Trophoblast cell (in vitro differentiated cells and primary cell): ENCODE data around the gene KANTR.

Source experiments
- DNase-seq, 2 donors: peaks; one replicate each; pipeline ENCODE4 v3.0.0-alpha.2; 2016
- H2AFZ ChIP-seq: 2 replicates; pipeline ENCODE4 v1.6.1; 2013; ENCODE audit warnings: low read length, moderate library complexity, mild to moderate bottlenecking; ENCODE audit not compliant: insufficient read depth, poor library complexity
- H2AK5ac ChIP-seq: 2 replicates; pipeline ENCODE4 v1.6.1; 2013; ENCODE audit warnings: mild to moderate bottlenecking, low read length
- H2BK120ac ChIP-seq: 2 replicates; pipeline ENCODE4 v1.6.1; 2013; ENCODE audit warnings: low read length, mild to moderate bottlenecking, moderate library complexity; ENCODE audit not compliant: insufficient read depth, poor library complexity
- H2BK12ac ChIP-seq: 2 replicates; pipeline ENCODE4 v1.6.1; 2013; ENCODE audit warnings: mild to moderate bottlenecking, low read length, moderate library complexity
- H2BK5ac ChIP-seq: 2 replicates; pipeline ENCODE4 v1.6.1; 2013; ENCODE audit warnings: low read length, low read depth, moderate library complexity, mild to moderate bottlenecking; ENCODE audit not compliant: poor library complexity
- H3K14ac ChIP-seq: 2 replicates; pipeline ENCODE4 v1.6.1; 2013; ENCODE audit warnings: mild to moderate bottlenecking, low read length
- H3K18ac ChIP-seq: 2 replicates; pipeline ENCODE4 v1.6.1; 2013; ENCODE audit warnings: mild to moderate bottlenecking, low read length
- H3K23ac ChIP-seq: 2 replicates; pipeline ENCODE4 v1.6.1; 2013; ENCODE audit warnings: low read length
- H3K27ac ChIP-seq: 2 replicates; pipeline ENCODE4 v1.5.1; 2013; ENCODE audit warnings: low read depth, mild to moderate bottlenecking, inconsistent platforms, low read length, moderate library complexity
- H3K27me3 ChIP-seq: 2 replicates; pipeline ENCODE4 v1.6.1; 2013; ENCODE audit warnings: inconsistent platforms, mild to moderate bottlenecking, low read length, moderate library complexity; ENCODE audit not compliant: insufficient read depth
- H3K36me3 ChIP-seq, 2 experiments: 1 replicate in 1 of 2; 2 replicates in 1 of 2; pipeline ENCODE4 v1.6.1; 2013; ENCODE audit warnings: low read length in 2 of 2, mild to moderate bottlenecking in 2 of 2, moderate library complexity in 1 of 2; ENCODE audit not compliant: insufficient read depth in 2 of 2, control insufficient read depth in 1 of 2
- H3K4ac ChIP-seq: 2 replicates; pipeline ENCODE4 v1.6.1; 2013; ENCODE audit warnings: low read depth, mild to moderate bottlenecking, low read length, moderate library complexity
- H3K4me1 ChIP-seq, 2 experiments: 1 replicate in 1 of 2; 2 replicates in 1 of 2; pipeline ENCODE4 v1.6.1; 2013; ENCODE audit warnings: low read length in 2 of 2, mild to moderate bottlenecking in 2 of 2, moderate library complexity in 1 of 2; ENCODE audit not compliant: insufficient read depth in 2 of 2, control insufficient read depth in 1 of 2
- H3K4me2 ChIP-seq: 2 replicates; pipeline ENCODE4 v1.6.1; 2013; ENCODE audit warnings: inconsistent platforms, mild to moderate bottlenecking, low read length, moderate library complexity
- H3K4me3 ChIP-seq: 2 replicates; pipeline ENCODE4 v1.5.1; 2013; ENCODE audit warnings: mild to moderate bottlenecking, low read depth, low read length, inconsistent platforms
- H3K79me1 ChIP-seq: one replicate; pipeline ENCODE4 v1.6.1; 2013; ENCODE audit warnings: low read length
- H3K79me2 ChIP-seq: 2 replicates; pipeline ENCODE4 v1.6.1; 2013; ENCODE audit warnings: low read length, mild to moderate bottlenecking; ENCODE audit not compliant: control insufficient read depth, insufficient read depth, poor library complexity
- H3K9ac ChIP-seq: 2 replicates; pipeline ENCODE4 v1.6.1; 2013; ENCODE audit warnings: mild to moderate bottlenecking, low read length
- H3K9me3 ChIP-seq: 2 replicates; pipeline ENCODE4 v1.6.1; 2013; ENCODE audit warnings: low read depth, mild to moderate bottlenecking, control low read depth, inconsistent platforms, low read length; ENCODE audit not compliant: insufficient read depth
- H4K12ac ChIP-seq: 2 replicates; pipeline ENCODE4 v1.6.1; 2013; ENCODE audit warnings: low read depth, mild to moderate bottlenecking, low read length, moderate library complexity
- H4K8ac ChIP-seq: 2 replicates; pipeline ENCODE4 v1.6.1; 2013; ENCODE audit warnings: low read depth, mild to moderate bottlenecking, low read length, moderate library complexity
- H4K91ac ChIP-seq: one replicate; pipeline ENCODE4 v1.6.1; 2013; ENCODE audit warnings: low read depth, mild to moderate bottlenecking, low read length, moderate library complexity
- WGBS: extraction: QIAGEN DNeasy Blood & Tissue Kit; methylation state at CpG from one replicate; pipeline ENCODE4 v1.1.7; 2013; ENCODE audit warnings: missing lambda C conversion rate; ENCODE audit not compliant: insufficient read length, insufficient coverage; ENCODE audit errors: extremely low coverage; 5-methylcytosine and 5-hydroxymethylcytosine counted together

KANTR gene

DNA sequence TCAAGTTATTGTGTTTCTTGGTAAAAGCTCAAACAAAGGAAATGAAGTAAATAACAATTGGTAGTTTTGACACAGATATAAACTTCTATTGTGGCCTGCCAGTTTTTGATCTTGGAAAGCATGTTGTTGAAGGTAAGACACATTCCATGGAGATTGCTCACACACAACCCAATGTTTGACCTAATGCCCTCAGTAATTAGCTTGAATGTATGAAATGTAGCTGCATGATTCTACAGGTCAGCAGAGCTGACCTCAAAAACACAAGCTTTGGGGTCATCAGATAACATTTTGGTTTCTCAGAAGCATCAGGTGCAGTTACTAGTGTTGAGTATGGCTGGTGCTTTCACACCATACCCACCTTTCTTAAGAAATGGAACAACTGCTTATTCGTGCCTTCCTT, 28.8 kb upstream of the KANTR start:
- Histone ChIP-seq H2AFZ (no peak overlapping the region), H3K23ac (no peak overlapping the region), H2AK5ac (no peak overlapping the region), H4K91ac (no peak overlapping the region), H3K14ac (no peak overlapping the region), H3K4me3 (no peak overlapping the region), H2BK120ac (no peak overlapping the region), H2BK12ac (no peak overlapping the region), H3K4me2 (no peak overlapping the region), H4K8ac (no peak overlapping the region), H4K12ac (no peak overlapping the region), H3K4ac (no peak overlapping the region), H3K4me1 (no peaks in the 10 kb centered on the region), H3K36me3 (no peaks in the 10 kb centered on the region), H3K9ac (no peak overlapping the region), H2BK5ac (no peak overlapping the region), H3K27me3 (no peaks in the 10 kb centered on the region), H3K79me2 (no peaks in the 10 kb centered on the region), H3K18ac (no peak overlapping the region), H3K27ac (no peak overlapping the region), H3K9me3 (no peaks in the 10 kb centered on the region), H3K79me1 (no peaks in the 10 kb centered on the region)
- no CpG with 5 or more reads among the region's 1 CpG for WGBS
- DNase-seq = peak in 1 of 2 donors; percentile 47

DNA sequence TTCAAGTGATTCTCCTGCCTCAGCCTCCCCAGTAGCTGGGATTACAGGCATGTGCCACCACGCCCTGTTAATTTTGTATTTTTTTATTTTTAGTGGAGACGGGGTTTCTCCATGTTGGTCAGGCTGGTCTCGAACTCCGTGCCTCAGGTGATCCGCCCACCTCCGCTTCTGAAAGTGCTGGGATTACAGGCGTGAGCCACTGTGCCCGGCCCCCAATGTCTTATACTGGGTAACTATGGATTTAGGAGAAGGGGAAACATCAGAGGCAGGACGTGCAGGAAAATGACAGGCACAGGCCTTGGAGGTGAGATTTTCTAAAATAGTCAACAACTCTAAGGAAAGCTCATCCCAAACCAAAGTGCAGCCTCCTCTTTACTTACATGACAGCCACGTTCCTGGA, 22.9 kb upstream of the KANTR start:
- Histone ChIP-seq H2AFZ (no peak overlapping the region), H3K18ac (no peak overlapping the region), H4K12ac (no peak overlapping the region), H3K14ac (no peak overlapping the region), H3K79me2 (no peaks in the 10 kb centered on the region), H3K27me3 (no peaks in the 10 kb centered on the region), H3K9me3 (no peaks in the 10 kb centered on the region), H2BK5ac (no peak overlapping the region), H3K9ac (no peak overlapping the region), H4K8ac (no peak overlapping the region), H3K4me2 (no peak overlapping the region), H3K79me1 (no peaks in the 10 kb centered on the region), H4K91ac (no peak overlapping the region), H3K27ac (no peak overlapping the region), H3K4me3 (no peak overlapping the region), H3K4me1 (no peaks in the 10 kb centered on the region), H3K23ac (no peak overlapping the region), H2BK120ac (no peak overlapping the region), H2AK5ac (no peak overlapping the region), H3K36me3 (no peaks in the 10 kb centered on the region), H2BK12ac (no peak overlapping the region), H3K4ac (no peak overlapping the region)
- no peak for DNase-seq
- no CpG with 5 or more reads among the region's 10 CpGs for WGBS

DNA sequence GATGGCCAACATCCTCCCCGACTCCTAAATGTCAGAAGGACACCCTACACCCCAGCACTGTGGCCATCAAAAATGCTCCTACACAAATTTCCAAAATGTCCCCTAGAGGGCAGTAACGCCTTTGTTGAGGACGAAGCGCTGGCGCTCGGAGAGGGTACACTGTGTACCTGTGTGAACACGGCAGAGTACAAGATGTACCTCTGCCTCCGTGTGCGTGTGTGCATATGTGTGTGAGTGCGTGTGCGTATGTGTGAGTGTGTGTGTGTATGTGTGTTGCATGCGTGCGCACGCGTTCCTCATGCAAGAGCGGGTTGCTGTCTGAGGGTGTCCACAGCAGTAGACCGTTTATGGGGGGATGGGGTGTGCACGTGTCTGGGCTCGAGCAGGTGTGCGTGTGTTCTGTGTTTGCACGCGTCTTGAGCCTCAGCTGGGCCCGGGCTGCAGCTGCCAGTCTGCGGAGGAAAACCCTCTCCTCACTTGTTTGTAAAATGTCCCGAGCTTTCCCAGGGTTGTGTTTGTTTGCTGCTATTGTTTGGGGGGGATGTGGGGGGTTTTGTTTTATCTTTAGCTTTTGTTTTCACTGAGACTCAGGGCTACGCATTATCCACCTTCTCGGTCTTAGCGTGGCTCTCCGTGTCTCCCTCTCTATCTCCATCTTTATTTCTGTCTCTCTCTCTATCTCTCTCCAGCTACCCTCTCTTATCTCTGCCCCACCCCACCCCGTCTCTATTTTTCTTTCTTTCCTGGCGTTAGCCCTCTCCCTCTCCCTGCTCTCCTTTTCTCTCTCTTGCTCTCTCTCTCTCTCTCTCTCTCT, 22.1 kb upstream of the KANTR start:
- Histone ChIP-seq H3K79me1 (no peaks in the 10 kb centered on the region), H3K36me3 (no peaks in the 10 kb centered on the region), H3K4ac (no peak overlapping the region), H3K9ac (no peak overlapping the region), H3K4me3 (peak overlapping the region; percentile 18), H2BK12ac (no peak overlapping the region), H3K23ac (no peak overlapping the region), H3K4me2 (peak overlapping the region; percentile 37), H2AK5ac (no peak overlapping the region), H3K9me3 (no peaks in the 10 kb centered on the region), H2BK120ac (no peak overlapping the region), H3K4me1 (no peaks in the 10 kb centered on the region), H3K18ac (no peak overlapping the region), H4K91ac (no peak overlapping the region), H3K79me2 (no peaks in the 10 kb centered on the region), H4K12ac (no peak overlapping the region), H2AFZ (no peak overlapping the region), H2BK5ac (no peak overlapping the region), H4K8ac (no peak overlapping the region), H3K14ac (no peak overlapping the region), H3K27ac (no peak overlapping the region), H3K27me3 (no peaks in the 10 kb centered on the region)
- no CpG with 5 or more reads among the region's 31 CpGs for WGBS
- DNase-seq = peak; percentile 53 to 84

GRCh38 chrX:53072418-53073114, 21.4 kb upstream of the KANTR start:
- Histone ChIP-seq H3K79me2 (no peaks in the 10 kb centered on the region), H3K4me2 (no peak overlapping the region), H4K91ac (no peak overlapping the region), H3K4me1 (no peaks in the 10 kb centered on the region), H4K8ac (no peak overlapping the region), H3K27ac (no peak overlapping the region), H2BK5ac (no peak overlapping the region), H3K14ac (no peak overlapping the region), H2AFZ (no peak overlapping the region), H3K4me3 (no peak overlapping the region), H2AK5ac (no peak overlapping the region), H3K18ac (no peak overlapping the region), H3K9me3 (no peaks in the 10 kb centered on the region), H3K79me1 (no peaks in the 10 kb centered on the region), H3K9ac (no peak overlapping the region), H3K4ac (no peak overlapping the region), H3K27me3 (no peaks in the 10 kb centered on the region), H3K36me3 (no peaks in the 10 kb centered on the region), H2BK12ac (no peak overlapping the region), H2BK120ac (no peak overlapping the region), H4K12ac (no peak overlapping the region), H3K23ac (no peak overlapping the region)
- WGBS = no CpG with 5 or more reads among the region's 9 CpGs
- no peak for DNase-seq
